OCI-LY3 (cell line): ENCODE data around the gene LST1.

Experiments
- CTCF ChIP-seq: fragments of 200-600, 300-600 bp; sonication (generic); IDR thresholded peaks from 2 replicates; pipeline ENCODE4 v1.5.1; 2014; ENCODE audit warnings: antibody characterized with exemption, low read length, low read depth
- EZH2phosphoT487 ChIP-seq: fragments of 200-600 bp; shearing (Covaris generic); IDR thresholded peaks from 2 replicates; pipeline ENCODE4 v1.6.1; 2018; ENCODE audit warnings: antibody characterized with exemption, mixed run types, low read depth

GRCh38 chr6:31634131-31634530 is 48.1 kb downstream of the LST1 start:
- TF ChIP-seq CTCF (no peak), EZH2phosphoT487 (no peak)
